Endometrium (tissue), 2 donors: Measurements from ENCODE around the gene RAMACL.

Experiments
- FAIRE-seq: peaks from 2 replicates; lab custom pipeline; 2012; peaks lifted over from hg19 to GRCh38; lab: Jason Lieb, UNC
- donor health status: control.
- donor health status: control.

RAMACL gene

DNA sequence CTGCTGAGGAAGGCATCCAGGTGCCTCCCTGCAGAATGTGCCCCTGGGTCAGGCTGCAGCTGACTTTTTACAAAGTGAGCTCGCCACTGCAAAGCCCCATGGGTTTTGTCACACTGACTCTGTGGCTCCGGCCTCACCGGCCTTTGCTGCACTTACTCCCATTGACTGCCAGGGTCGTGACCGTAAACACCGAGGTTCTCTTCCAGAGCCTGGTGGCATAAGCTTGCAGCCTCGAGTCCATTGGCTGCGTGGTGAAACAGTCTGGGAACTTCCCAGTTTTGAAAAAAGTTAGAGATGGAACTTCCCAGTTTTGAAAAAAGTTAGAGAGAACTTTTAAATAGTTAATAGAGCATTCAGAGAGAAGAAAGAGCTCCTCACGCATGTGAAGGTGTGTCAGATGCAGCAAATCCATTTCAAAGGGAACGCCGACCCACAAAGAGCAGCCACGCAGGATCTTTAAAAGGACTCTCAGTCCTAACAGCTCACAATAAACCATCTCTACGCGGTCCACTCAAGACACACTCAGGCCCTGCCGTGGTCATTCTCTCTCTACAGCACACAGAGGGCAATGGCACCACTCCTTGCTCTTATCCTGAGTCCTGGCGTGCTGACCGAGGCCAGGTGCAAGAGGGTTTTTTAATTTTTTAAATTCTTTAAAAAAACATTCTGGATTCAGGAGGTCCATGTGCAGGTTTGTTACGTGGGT is 12.8 kb downstream of the RAMACL start:
- FAIRE-seq = no peak

DNA sequence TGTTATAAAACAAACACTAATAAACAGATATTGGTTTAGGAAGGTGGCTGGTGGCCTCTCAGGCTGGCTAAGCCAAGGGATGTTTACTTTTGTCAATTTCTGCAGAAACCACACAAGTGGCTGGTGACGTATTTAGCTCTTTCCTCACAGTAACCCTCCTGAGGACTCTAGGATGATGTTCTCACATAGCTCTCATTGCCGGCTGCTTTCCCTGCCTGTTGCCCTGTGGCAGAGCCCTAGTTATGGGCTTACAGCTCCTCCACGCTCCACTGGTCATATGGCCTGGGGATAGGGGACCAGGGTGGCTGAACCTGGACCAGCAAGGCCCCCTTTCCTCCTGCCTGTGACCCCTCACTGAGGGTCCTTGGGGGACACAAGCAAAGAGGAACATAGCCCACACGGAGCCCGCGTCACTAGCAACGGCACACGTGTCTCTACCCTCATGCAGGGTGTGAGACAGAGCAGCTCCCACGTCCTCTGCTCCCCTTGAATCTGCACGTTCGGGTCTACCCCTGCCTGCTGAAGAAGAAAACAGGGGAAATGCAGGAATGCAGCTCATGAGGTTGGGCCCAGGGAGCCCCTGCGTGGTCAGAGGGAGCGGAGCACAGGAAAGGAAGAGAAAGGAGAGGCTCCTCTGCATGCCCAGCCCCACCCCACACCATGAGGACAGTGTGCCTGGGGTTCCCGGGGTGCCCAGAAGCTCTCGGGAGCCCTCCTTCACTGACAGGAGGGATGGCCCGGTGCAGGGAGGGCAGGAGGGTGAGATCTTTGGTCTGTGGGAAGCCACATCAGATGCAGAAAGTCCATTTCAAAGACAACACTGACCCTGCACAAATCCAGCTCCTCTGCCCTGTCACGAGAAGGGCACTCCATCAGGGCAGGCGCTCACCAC is 13.9 kb downstream of the RAMACL start:
- no peak for FAIRE-seq

DNA sequence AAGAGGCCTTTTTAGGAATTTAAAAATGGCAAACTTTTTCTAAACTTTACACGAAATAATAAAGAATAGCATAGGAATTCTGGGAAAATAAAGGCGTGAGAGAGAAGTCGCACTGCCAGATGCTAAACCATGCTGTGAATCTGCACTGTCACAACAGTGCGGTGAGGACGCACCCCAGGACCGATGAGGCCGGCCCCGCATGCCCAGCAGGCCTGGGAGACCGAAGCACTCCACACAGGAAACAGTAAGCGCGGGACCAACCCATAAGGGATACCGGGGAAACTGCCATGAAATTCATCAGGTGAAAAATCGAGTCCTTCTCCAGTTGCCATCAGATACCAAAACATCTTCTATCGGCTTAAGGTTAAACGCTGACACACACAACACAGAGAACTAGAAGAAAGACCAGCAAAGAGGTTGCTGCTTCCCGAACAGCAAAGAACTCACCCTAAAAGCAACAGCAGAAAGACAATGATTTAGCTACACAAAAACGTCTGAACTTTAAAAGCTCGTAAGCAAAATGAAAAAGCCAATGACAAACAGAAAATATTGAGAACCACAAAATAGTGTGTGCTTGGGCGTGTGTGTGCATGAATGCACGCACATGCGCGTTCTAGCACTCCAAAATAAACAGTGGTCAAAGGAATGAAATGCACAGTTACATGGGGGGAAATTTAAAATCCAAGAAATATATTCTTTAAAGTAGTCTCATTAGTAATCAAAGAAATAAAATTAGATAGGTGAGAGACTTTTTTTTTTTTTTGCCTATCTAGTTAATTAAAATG is 15.4 kb downstream of the RAMACL start:
- no peak for FAIRE-seq

DNA sequence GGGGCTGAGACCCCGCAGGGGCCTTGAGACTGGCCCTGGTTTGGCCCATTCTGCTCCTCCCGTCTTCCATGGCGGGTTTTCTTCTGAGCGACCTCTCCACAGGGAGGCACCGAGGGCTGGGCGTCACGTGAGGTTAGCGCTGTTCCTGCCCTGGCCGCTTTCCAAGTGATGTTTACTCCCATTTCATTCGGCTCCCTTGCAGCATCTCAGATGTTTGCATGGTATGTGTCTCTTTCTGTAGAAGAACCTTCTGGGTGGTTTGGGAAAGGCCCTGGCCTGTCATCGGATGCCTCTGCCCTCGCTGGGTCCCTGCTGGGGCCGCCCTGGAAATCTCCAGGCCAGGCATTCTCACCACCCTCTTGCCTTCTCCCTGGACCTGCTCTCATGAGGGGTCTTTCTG is 17.3 kb downstream of the RAMACL start:
- FAIRE-seq = no peak

DNA sequence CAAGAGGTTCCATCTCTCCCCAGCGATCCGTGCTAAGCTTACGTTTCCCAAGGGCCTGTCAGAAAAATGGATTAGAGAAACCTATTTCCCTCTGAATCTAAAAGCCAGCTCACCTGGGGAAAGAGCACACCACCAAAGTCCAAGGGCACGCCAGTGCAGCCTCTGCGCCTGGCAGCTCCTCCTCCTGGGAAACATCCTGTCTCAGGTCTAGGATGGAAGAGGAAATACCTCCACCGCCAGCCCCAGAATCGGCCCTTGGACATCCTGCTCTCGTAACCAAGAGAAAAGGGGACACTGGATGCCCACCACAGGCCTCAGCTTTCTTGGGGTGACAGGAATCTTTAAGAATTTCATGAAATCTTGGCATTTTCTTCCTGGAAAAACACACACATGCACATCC is 18.7 kb downstream of the RAMACL start:
- no peak for FAIRE-seq

DNA sequence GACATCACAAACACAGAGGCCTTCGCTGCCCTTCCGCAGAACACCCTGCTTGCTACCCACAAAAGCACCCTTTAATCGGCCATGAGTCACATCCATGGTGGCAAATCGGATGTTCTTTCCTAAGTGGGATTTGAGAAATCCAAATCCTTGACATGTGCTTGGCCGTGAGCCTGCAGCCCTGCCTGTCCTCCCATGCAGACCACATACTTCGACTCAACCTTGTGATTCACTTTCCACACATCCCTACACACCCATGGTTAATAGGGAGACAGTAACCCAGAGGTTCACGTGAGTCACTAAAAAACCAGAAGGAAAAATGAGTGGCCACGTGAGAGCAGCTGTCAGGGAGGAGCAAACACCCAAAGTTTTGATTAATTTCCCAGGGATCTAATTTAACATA is 19.4 kb downstream of the RAMACL start:
- FAIRE-seq = no peak

DNA sequence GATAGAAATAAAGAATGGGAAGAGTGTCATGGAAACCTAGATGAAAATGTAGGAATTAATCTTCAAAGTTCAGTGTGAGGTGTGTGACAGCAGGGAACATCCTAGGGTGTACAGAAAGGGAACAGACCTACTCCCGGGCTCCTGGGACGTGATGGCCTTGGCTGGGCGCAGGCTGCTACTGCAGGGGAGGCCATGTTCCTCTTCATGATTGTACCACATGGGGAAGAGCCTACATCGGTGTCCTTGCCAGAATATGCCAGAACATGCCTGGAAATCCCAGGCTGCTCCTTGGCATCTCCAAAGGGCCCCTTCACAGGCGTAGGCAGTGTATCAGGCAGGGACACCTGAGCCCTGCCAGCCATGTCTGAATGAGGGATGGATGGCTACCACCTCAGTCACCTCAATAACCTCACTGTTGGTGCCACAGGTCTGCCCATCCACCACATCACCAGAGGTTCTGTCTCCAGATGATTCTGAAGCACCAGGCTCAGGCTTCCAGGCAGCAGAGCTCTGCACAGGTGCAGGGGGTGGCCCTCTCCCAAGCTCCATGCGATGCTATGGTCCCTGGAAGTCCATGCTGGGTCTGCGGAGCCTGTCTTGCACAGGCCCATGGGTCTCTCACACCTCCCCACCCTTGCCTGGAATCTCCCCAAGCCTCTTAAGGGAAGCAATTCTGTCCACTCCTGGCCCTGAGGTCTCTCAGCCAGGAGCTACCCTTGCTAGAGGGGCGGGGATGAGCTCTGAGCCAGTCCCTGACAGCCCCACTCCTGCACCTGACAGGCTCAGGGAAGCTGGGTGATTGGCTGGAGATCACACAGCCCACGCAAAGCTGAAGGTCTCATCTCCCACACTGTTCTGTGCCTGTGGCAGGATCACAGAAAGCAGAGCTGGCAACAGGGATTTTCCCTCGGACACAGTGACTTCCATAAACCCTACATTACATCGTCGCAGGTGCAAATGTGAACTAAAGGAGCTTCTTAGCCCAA is 20.2 kb downstream of the RAMACL start:
- FAIRE-seq = no peak

DNA sequence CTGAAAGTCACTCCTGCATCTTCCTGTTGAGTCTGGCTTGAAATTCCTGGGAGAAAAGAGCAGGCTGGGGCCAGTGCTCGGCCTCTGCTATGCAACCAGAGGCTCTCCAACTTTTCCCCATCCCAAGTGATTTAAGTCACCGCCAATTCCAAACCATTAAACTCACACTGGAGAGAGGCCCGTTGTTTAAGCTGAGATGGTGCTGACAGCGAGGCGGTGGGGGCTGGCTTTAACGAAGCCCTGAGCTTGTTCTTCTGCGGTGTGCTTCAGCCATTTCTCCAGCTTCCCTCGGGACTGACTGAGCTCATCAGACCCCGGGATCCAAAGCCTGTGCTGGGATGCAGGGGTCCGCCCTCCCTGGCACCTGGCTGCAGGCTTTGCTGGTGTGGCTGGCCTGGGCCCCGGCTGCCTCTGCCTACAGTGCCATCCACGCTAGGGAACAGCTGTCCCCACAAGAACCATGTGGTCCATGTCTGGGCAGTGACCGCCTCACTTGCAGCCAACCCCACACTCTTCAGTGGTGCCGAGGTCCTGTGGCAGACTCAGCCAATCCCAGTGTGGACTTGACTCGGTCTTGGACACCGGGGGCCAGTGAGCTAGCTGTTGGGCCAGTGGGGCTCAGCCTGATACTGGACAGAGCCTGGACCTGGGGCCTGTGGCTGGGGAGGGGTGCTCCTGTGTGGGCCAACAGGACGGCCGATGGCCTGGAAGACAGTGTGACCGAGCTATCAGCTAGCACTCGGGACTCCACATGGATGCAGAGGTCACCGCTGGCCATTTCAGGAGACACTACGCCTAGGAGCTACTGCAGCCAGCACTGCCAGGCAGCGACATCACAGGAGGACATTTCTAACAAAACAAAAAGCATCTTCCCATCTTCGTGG is 21.2 kb downstream of the RAMACL start:
- no peak for FAIRE-seq

DNA sequence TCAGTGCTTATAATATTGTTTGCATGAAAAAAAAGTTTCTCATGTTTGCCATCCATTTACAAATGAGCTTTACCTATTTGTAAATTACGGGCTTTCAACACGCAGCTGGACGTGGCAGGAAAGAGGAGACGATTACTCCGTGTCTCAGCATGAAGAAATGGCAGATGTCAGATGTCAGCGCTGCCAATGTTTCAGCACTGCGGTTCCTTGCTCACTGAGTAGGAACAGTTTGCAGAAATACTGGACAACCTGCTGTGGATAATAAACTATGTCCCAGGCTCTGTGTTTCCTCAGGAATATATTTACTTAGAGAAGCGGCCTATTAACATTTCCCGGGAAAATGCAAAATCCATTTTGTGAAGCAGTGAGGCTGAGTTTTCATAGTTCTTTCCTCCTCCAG is 22.7 kb downstream of the RAMACL start:
- FAIRE-seq = no peak

DNA sequence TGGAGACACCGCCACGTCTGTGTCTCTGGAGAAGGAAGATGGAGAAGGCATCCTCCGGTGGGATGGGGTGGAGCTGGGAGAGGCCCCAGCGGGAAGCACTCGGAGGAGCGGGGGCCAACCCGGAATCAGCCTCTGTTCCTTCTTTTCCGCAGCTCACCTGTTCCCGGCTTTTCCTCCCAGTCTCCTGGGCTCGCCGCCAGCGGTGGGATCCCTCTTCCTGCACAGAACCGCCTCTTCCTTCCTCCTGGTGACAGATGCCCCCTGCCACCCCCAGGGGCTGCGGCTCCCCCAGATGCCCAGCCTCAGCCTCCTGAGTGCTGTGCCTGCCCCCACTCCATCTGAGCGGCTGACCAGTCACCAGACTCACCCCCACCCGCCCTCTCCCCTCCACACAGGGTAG is 23.3 kb downstream of the RAMACL start:
- no peak for FAIRE-seq

DNA sequence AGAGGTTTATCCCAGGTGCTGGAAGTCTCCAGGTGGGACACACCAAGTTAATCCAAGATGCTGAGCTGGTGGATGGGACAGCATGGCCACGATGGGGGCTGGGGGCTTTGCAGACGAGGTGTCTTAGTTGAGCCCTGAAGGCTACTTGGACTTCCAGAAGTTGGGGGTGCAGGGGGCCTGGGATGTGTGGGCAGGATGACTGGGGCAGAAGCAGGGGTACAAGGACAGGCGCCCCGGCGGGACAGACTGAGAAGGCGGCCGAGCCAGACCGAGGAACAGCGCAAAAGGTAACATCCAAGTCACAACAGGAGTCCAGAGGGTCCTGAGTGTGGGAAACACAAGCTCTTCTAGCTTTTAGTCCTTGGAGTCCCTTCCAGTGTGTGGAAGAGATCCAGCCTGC is 23.8 kb downstream of the RAMACL start:
- no peak for FAIRE-seq

DNA sequence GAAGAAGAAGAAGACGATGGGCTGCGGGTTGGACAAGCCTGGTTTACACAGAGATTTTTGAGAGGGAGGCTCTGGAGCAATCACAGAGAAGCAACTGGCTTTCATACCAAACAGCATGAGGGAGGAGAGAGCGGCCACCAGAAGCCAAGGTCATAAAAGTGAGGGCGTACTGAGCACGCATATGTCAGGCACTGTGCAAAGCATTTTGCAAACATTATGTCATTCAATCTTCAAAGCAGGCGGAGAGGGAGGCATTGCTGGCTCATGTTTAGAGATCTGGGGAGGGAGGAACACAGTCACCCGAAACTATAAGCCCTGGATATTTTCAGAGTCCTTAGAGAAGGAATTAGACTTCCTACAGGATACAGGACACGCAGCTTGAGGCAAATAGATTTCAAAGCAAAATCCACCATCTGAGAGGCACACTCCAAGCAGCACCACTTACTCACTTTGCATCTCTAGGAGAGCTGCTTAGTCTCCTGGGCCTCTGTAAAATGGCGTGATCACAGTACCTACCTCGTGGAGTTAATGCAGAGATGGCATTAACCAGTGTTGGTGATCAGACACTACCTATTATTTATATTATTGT is 24.6 kb downstream of the RAMACL start:
- FAIRE-seq = peak; percentile 96

DNA sequence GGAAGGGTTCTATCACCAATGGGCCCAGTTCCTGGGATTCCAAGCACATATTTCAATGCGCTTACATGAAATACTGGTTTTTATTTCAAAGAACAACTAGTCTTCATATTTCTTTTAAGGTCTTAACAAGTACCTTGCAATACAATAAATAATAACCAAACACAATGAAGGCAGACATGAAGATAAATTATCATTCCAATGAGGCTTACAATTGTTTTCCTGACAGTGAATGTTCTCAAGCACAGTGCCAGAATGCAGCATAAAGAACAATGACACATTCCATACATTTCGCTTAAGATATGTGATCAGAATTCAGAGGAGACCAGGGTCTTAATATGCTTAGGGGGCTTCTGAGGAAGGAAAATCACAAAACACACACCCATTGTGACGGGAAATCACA is 26.3 kb downstream of the RAMACL start:
- no peak for FAIRE-seq

DNA sequence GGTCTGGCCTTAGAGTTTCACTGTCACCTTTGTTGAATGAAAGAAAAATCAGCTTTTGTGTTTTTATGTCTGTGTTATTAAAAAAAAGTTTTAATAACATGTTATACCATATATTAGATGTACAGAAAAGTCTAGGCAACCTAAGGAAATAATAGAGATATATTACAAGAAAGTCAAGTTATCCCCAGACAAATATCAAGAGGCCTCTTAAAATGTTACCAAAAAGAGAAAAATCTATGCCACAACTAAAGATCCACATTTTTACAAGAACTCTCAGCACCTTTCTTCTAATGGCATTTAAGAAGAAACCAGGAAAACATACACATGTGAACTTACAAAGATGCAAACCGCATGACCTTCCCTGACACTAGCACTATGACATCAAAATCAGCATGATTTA is 26.8 kb downstream of the RAMACL start:
- no peak for FAIRE-seq

DNA sequence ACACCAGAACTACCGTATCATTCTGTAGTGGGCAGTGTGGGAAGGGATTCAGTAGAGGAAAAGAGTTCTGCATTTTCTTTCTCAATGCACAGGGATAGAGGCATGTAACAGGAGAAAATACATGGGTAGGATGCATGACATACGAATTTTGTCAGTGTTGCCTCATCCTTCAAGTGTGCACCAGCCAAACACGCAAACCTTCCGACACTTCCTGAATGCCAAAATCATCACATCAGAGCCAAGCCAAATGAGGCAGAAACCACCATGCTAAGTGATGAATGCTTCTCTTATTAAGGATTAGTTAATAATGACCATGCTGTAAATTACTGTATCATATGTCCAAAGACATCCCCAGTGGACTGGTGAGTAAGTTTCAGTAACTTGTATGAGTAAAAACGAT is 27.3 kb downstream of the RAMACL start:
- no peak for FAIRE-seq

DNA sequence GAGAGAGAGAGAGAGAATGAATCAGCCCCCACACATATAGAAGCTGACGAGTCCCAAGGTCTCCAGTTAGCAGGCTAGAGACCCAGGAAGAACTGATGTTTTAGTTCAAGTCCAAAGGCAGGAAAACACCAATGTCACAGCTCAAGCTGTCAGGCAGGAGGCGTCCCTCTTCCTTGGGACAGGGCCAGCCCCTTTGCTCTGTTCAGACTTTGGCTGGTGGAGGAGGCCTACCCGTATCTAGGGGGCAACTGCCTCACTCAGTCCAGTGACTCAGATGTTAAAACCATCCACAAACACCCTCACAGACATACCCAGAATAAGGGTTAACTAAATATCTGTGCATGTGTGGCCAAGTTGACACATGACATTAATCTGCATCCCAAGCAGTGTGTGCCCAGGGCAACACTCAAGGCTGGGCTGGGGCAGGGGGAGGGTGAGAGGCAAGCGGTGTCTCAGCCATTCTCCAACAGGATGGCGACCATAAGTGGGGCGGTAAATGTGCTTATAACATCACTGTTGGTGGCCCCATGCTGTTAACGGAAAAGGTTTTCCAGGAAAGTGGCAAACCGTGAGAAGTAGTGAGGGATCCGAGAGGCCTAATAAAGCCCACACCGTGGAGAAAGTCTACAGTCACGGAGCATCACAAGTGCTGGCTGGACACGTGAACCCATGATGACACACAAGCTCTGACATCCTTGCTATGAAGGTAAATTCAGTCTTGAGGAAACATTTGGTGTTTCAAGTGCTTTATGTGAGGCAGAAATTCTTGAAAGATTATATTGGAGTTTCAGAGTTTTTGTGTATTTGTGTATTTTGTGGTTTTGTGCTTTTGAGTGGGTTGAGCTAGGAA is 28.1 kb downstream of the RAMACL start:
- FAIRE-seq = no peak

DNA sequence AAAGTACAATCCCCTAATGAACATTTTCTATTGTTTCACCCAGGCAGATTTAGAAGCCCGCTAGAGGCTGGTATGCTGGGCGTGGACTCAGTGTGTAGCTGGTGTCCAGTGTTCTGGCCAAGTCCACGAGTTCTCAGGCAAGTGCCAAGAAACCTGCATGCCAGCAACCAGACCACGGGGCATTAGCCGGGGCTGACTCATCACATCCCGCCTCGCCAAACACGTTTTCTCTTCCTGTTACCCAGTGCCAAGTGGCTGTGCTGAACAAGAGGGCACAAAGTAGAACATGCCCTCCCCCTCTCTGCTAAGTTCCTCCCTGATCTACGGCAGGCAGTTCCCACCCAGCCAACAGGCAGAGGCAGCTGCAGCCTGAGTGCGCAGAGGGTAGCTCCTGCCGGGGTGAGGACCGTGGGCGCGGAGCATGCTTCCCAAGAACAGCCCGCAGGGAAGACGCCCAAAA is 29.6 kb downstream of the RAMACL start:
- FAIRE-seq = no peak

DNA sequence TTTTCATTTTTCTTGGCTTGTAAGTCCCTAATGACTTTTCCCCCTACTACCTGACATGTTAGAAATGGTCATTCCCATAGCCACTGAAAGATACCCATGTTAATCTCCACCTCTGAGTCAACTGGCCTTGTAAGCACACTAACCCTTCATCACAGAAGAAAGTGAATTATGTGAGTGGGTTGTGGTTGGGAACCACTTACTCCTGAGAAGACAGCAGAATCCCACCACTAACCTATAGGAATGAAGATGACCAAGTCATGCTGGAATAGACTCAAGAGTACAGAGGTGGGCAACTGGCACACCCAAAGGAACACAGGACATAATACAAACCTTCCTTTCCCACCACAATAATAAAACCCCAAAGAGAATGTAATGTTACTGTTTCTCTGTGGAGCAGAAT is 30.1 kb downstream of the RAMACL start:
- FAIRE-seq = no peak

DNA sequence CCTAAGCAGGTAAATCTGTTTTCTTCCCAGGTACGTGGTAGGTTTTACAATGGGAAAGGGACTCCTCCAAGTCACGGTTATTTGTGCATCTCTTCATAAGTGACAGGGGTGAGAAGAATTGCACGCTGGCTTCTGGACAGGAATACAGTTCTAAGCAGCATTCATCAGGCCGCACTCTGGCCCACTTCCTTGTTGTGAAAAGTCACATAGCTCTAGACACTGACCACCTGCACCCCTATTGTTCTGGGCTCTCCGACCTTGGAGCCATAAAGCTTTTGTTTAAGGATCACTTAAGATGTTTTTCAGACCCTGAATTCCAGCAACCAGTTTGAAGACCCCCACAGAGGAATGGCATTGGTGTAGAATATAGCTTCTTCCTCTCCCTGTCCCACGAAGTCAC is 31.4 kb downstream of the RAMACL start:
- FAIRE-seq = no peak
